B cell (primary cell): ENCODE results near the gene GLRX5. TPM values are rescaled to one million over a fixed set of nuclear protein-coding genes. Genes with fewer than 3 reads are reported as not detected.
A peak's percentile ranks its signal among the peaks of the same experiment; 100 is the strongest.

Experiments
- ATAC-seq: fragments of 200-7000 bp; cut with Tn5 transposase; one replicate; pipeline ENCODE4 v1.10.0; 2021; ENCODE audit warnings: low read depth, mild to moderate bottlenecking, moderate number of reproducible peaks, moderate library complexity
- CTCF ChIA-PET: fragments of 350-600 bp; sonication (Branson Sonifier 250); formaldehyde crosslinking; loops from one replicate; lab custom pipeline; 2021; ENCODE audit warnings: antibody characterized with exemption, inconsistent platforms; lab: Charles Lee
- POLR2A ChIA-PET: fragments of 350-600 bp; sonication (Branson Sonifier 250); formaldehyde crosslinking; loops from one replicate; lab custom pipeline; 2021; ENCODE audit warnings: antibody characterized with exemption; lab: Charles Lee
- DNase-seq: peaks from one replicate; pipeline ENCODE4 v3.0.0; 2013
- H2AFZ ChIP-seq: 2 replicates; pipeline ENCODE4 v1.6.1; 2012; ENCODE audit warnings: mild to moderate bottlenecking, low read depth, low read length; ENCODE audit not compliant: insufficient read depth, poor library complexity, severe bottlenecking
- H3K27ac ChIP-seq, 2 donors: 1 replicate in 1 of 2; 2 replicates in 1 of 2; pipeline ENCODE4 v1.5.1; 2012 to 2013; ENCODE audit warnings: low read length in 2 of 2, mild to moderate bottlenecking in 2 of 2, moderate library complexity in 1 of 2
- H3K27me3 ChIP-seq, 4 experiments: fragments of 200-600 bp in 1 of 4; sonication (generic) in 1 of 4; replicated peaks in 1 of 4; 1 replicate in 2 of 4; 2 replicates in 2 of 4; pipeline versions ENCODE4 v1.6.1 to v1.7.0; 2013 to 2016; ENCODE audit warnings: low read length in 3 of 4, mild to moderate bottlenecking in 2 of 4, mixed read lengths in 1 of 4, moderate library complexity in 1 of 4; ENCODE audit not compliant: insufficient read depth in 4 of 4, control insufficient read depth in 3 of 4; ENCODE audit errors: control extremely low read depth in 1 of 4
- H3K36me3 ChIP-seq, 2 experiments: replicated peaks in 1 of 2; 1 replicate in 1 of 2; 2 replicates in 1 of 2; pipeline versions ENCODE4 v1.6.1 to v1.7.1; 2013; ENCODE audit warnings: low read length in 1 of 2; ENCODE audit not compliant: insufficient read depth in 2 of 2, control insufficient read depth in 1 of 2; ENCODE audit errors: control extremely low read depth in 1 of 2, extremely low read depth in 1 of 2
- H3K4me1 ChIP-seq, 2 donors: fragments of 200-600 bp in 1 of 2; sonication (generic) in 1 of 2; 1 replicate in 1 of 2; 2 replicates in 1 of 2; pipeline versions ENCODE4 v1.5.1 to v1.6.1; 2013 to 2017; ENCODE audit warnings: low read length in 2 of 2; ENCODE audit not compliant: control insufficient read depth in 2 of 2, insufficient read depth in 2 of 2
- H3K4me2 ChIP-seq: replicated peaks from 2 replicates; pipeline ENCODE3; 2012; ENCODE audit warnings: mild to moderate bottlenecking, low read depth, low read length; ENCODE audit not compliant: poor library complexity, severe bottlenecking
- H3K4me3 ChIP-seq, 5 experiments: fragments of 200-600 bp in 1 of 5; sonication (generic) in 1 of 5; 1 replicate in 3 of 5; 2 replicates in 2 of 5; pipeline versions ENCODE4 v1.5.1 to v1.7.0; 2011 to 2016; ENCODE audit warnings: low read length in 4 of 5, mild to moderate bottlenecking in 4 of 5, low read depth in 2 of 5, control low read depth in 1 of 5, moderate library complexity in 1 of 5; ENCODE audit not compliant: insufficient read depth in 1 of 5; ENCODE audit errors: control extremely low read depth in 1 of 5, extremely low read depth in 1 of 5
- H3K79me2 ChIP-seq: fragments of 200-600 bp; sonication (generic); one replicate; pipeline ENCODE4 v1.6.0; 2016; ENCODE audit warnings: low read length; ENCODE audit not compliant: control insufficient read depth, insufficient read depth
- H3K9ac ChIP-seq: fragments of 200-600 bp; sonication (generic); 2 replicates; pipeline ENCODE4 v1.6.1; 2017; ENCODE audit warnings: mild to moderate bottlenecking, low read length, moderate library complexity
- H3K9me3 ChIP-seq, 3 donors: one replicate each; pipeline versions ENCODE4 v1.6.1 to v1.7.1; 2013; ENCODE audit warnings: low read length in 2 of 3; ENCODE audit not compliant: control insufficient read depth in 2 of 3, insufficient read depth in 1 of 3; ENCODE audit errors: control extremely low read depth in 1 of 3
- H4K20me1 ChIP-seq: 2 replicates; pipeline ENCODE4 v1.6.0; 2012; ENCODE audit warnings: mild to moderate bottlenecking, low read length; ENCODE audit not compliant: insufficient read depth, control insufficient read depth, poor library complexity, severe bottlenecking
- H3K27ac Mint-ChIP-seq: one replicate; pipeline ENCODE4 v1.8.0; 2021; ENCODE audit warnings: mixed read lengths
- H3K27me3 Mint-ChIP-seq: one replicate; pipeline ENCODE4 v1.8.0; 2021; ENCODE audit warnings: mixed read lengths
- H3K4me1 Mint-ChIP-seq: one replicate; pipeline ENCODE4 v1.8.0; 2021; ENCODE audit warnings: mixed read lengths
- H3K4me3 Mint-ChIP-seq: one replicate; pipeline ENCODE4 v1.8.0; 2021; ENCODE audit warnings: mixed read lengths
- H3K9me3 Mint-ChIP-seq: one replicate; pipeline ENCODE4 v1.8.0; 2022; ENCODE audit warnings: mixed read lengths; ENCODE audit not compliant: insufficient read depth
- EZH2 ChIP-seq: IDR thresholded peaks from 2 replicates; pipeline ENCODE4 v1.6.1; 2012; ENCODE audit warnings: borderline replicate concordance, low read depth, mild to moderate bottlenecking, moderate library complexity, low read length; ENCODE audit not compliant: insufficient read depth, poor library complexity, severe bottlenecking
- WGBS: methylation state at CpG from one replicate; pipeline ENCODE4 v1.1.5; 2013; ENCODE audit warnings: missing lambda C conversion rate; ENCODE audit not compliant: insufficient coverage; 5-methylcytosine and 5-hydroxymethylcytosine counted together
- intact Hi-C: fragments of 100-400 bp; cut with micrococcal nuclease; formaldehyde crosslinking; loops from one replicate; pipeline ENCODE4 v1.10.0; 2022
- polyA plus RNA-seq: library from polyadenylated mRNA; depleted of rRNA; stranded (reverse); fragments of >200 nt; gene quantifications from 2 replicates; pipeline ENCODE4 v1.2.3, GENCODE V29; 2012
- total RNA-seq, 2 donors: library from RNA; stranded (reverse); fragments of 120-200 nt in 1 of 2; gene quantifications; 1 replicate in 1 of 2; 2 replicates in 1 of 2; pipeline versions ENCODE4 v1.2.3 to v1.2.4, GENCODE V29; 2013 to 2022
- TF ChIP-seq, protein P1 (sequence below): fragments of 200-600 bp; IDR thresholded peaks from one replicate; pipeline ENCODE4 v1.8.0; 2022; ENCODE audit warnings: antibody characterized with exemption, mild to moderate bottlenecking

The GLRX5 gene
- total and polyA plus RNA-seq, 2 donors (not counting 1 experiment from before 2014, with no cell fraction given), result 7.8 to 18.4 TPM

GRCh38 chr14:95507701-95508103 lies 27.1 kb upstream of the GLRX5 start:
- Mint-ChIP-seq H3K4me3 (no peak overlapping the region), H3K9me3 (no peaks in the 10 kb centered on the region), H3K27me3 (no peaks in the 10 kb centered on the region), H3K4me1 (peaks cover 83% of the 10 kb centered on the region), H3K27ac (peak overlapping the region; percentile 71)
- ChIA-PET POLR2A (interaction anchor here (0.7 to 0.9 kb wide), 2 partner anchors 9 to 11 kb away, joined by 3 read pairs; partner anchors contain the start of gene SYNE3), CTCF (interaction anchor here (1.5 kb wide), 1 partner anchor 67 kb away, joined by 3 read pairs; no protein-coding TSS in a partner anchor)
- H3K79me2 ChIP-seq, result peaks cover 86% of the 10 kb centered on the region
- 0% methylated on average over 3 of the region's 3 CpGs for WGBS
- ATAC-seq (no peak), DNase-seq (no peak)
- peaks cover 10 to 52% of the 10 kb centered on the region in 2 experiments for H3K36me3 ChIP-seq
- H3K4me1 ChIP-seq, result peaks cover 69 to 83% of the 10 kb centered on the region in 2 donors
- no peak overlapping the region for H3K4me3 ChIP-seq
- no peaks in the 10 kb centered on the region for H3K9me3 ChIP-seq
- peak overlapping the region in 1 of 2 donors; percentile 65 for H3K27ac ChIP-seq
- no peak overlapping the region for H2AFZ ChIP-seq
- H3K9ac ChIP-seq, result no peak overlapping the region
- H4K20me1 ChIP-seq, result peaks cover 81% of the 10 kb centered on the region
- TF ChIP-seq, protein P1, sequence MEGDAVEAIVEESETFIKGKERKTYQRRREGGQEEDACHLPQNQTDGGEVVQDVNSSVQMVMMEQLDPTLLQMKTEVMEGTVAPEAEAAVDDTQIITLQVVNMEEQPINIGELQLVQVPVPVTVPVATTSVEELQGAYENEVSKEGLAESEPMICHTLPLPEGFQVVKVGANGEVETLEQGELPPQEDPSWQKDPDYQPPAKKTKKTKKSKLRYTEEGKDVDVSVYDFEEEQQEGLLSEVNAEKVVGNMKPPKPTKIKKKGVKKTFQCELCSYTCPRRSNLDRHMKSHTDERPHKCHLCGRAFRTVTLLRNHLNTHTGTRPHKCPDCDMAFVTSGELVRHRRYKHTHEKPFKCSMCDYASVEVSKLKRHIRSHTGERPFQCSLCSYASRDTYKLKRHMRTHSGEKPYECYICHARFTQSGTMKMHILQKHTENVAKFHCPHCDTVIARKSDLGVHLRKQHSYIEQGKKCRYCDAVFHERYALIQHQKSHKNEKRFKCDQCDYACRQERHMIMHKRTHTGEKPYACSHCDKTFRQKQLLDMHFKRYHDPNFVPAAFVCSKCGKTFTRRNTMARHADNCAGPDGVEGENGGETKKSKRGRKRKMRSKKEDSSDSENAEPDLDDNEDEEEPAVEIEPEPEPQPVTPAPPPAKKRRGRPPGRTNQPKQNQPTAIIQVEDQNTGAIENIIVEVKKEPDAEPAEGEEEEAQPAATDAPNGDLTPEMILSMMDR, result no peak
- TF ChIP-seq EZH2, result no peak
- intact Hi-C loops, result no loop called here
- no peaks in the 10 kb centered on the region for H3K27me3 ChIP-seq
- peak overlapping the region; percentile 46 for H3K4me2 ChIP-seq

DNA sequence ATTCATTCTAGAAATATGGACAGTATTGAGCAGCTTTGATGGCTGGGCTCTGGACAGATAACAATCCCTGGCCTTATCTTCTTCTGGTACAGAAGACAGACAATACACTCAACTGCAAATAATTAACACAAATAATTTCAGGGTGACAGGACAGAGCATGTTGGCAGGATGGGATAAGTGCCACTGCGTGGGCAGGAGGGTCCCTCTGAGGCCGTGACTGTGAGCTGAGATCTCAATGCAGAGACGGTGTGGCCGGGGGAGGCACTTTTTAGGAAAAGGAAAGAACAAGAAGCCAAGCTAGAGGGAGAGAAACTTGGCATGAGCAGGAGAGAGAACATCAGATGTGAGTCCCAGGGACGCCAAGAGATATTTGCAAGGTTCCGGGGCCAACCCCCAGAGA lies 26.5 kb upstream of the GLRX5 start:
- peaks cover 10 to 48% of the 10 kb centered on the region in 2 experiments for H3K36me3 ChIP-seq
- peak overlapping the region; percentile 71 for H3K27ac Mint-ChIP-seq
- no peak overlapping the region for H2AFZ ChIP-seq
- TF ChIP-seq, protein P1, result no peak
- TF ChIP-seq EZH2, result no peak
- H3K9me3 ChIP-seq, result no peaks in the 10 kb centered on the region
- peaks cover 79% of the 10 kb centered on the region for H4K20me1 ChIP-seq
- peaks cover 86% of the 10 kb centered on the region for H3K79me2 ChIP-seq
- H3K27me3 ChIP-seq, result no peaks in the 10 kb centered on the region
- H3K27me3 Mint-ChIP-seq, result no peaks in the 10 kb centered on the region
- WGBS, result 95% methylated on average over 6 of the region's 6 CpGs
- ChIA-PET POLR2A (interaction anchor here (0.7 to 0.9 kb wide), 2 partner anchors 8 to 10 kb away, joined by 3 read pairs; partner anchors contain the start of gene SYNE3), CTCF (interaction anchor here (1.2 to 1.5 kb wide), 2 partner anchors 20 to 68 kb away, joined by 3 to 4 read pairs; no protein-coding TSS in a partner anchor)
- no peak for DNase-seq
- intact Hi-C loops, result no loop called here
- H3K9me3 Mint-ChIP-seq, result no peaks in the 10 kb centered on the region
- ATAC-seq, result no peak
- peaks cover 83% of the 10 kb centered on the region for H3K4me1 Mint-ChIP-seq
- H3K9ac ChIP-seq, result no peak overlapping the region
- no peak overlapping the region for H3K4me2 ChIP-seq
- H3K4me3 ChIP-seq, result no peak overlapping the region
- H3K27ac ChIP-seq, result peak overlapping the region in 1 of 2 donors; percentile 65
- H3K4me1 ChIP-seq, result peaks cover 68 to 83% of the 10 kb centered on the region in 2 donors
- peak overlapping the region; percentile 37 for H3K4me3 Mint-ChIP-seq
